ENCODE results near the gene SLC6A8. TPM values are rescaled to one million over a fixed set of nuclear protein-coding genes. Genes with fewer than 3 reads are reported as not detected.

Gene SLC6A8
- total RNA-seq, 1 donor from 2014 or later = 3.1 TPM

- intact Hi-C loops (cut with micrococcal nuclease) = loop anchor here (1.0 to 5.0 kb wide), 3 partner anchors 21 to 50 kb away; partner anchors contain the start of gene CCNQ
Observed at GRCh38 chrX:153647461-153648357, 40.0 kb upstream of the SLC6A8 start.

GRCh38 chrX:153648358-153649177 is 39.2 kb upstream of the SLC6A8 start:
- intact Hi-C loops (cut with micrococcal nuclease) = loop anchor here (1.0 to 5.0 kb wide), 3 partner anchors 20 to 93 kb away; partner anchors contain the start of gene CCNQ

- intact Hi-C loops (cut with micrococcal nuclease) = loop anchor here (1.0 to 5.0 kb wide), 3 partner anchors 19 to 94 kb away; partner anchors contain the start of gene CCNQ
Observed at GRCh38 chrX:153649178-153649914, 38.4 kb upstream of the SLC6A8 start.

GRCh38 chrX:153649915-153650782 is 37.6 kb upstream of the SLC6A8 start:
- intact Hi-C loops (cut with micrococcal nuclease) = loop anchor here (1.0 to 5.0 kb wide), 3 partner anchors 19 to 95 kb away; partner anchors contain the start of gene CCNQ

GRCh38 chrX:153650959-153651358 is 36.8 kb upstream of the SLC6A8 start:
- intact Hi-C loops (cut with micrococcal nuclease) = no loop called here

GRCh38 chrX:153651540-153652079 is 36.1 kb upstream of the SLC6A8 start:
- intact Hi-C loops (cut with micrococcal nuclease) = no loop called here

GRCh38 chrX:153653556-153653955 is 34.2 kb upstream of the SLC6A8 start:
- intact Hi-C loops (cut with micrococcal nuclease) = no loop called here

GRCh38 chrX:153657161-153657560 is 30.6 kb upstream of the SLC6A8 start:
- intact Hi-C loops (cut with micrococcal nuclease) = no loop called here

- intact Hi-C loops (cut with micrococcal nuclease) = no loop called here
Observed at GRCh38 chrX:153659268-153659667, 28.5 kb upstream of the SLC6A8 start.

GRCh38 chrX:153662266-153662665 is 25.5 kb upstream of the SLC6A8 start:
- intact Hi-C loops (cut with micrococcal nuclease) = loop anchor here (2.0 to 10.0 kb wide), 2 partner anchors 63 to 187 kb away; partner anchors contain the start of genes CCNQ and HAUS7

GRCh38 chrX:153665726-153666306 is 21.9 kb upstream of the SLC6A8 start:
- intact Hi-C loops (cut with micrococcal nuclease) = loop anchor here (10.0 kb wide), 1 partner anchor 191 kb away; the partner anchor contains the start of gene HAUS7

GRCh38 chrX:153667281-153667955 is 20.3 kb upstream of the SLC6A8 start:
- intact Hi-C loops (cut with micrococcal nuclease) = loop anchor here (10.0 kb wide), 1 partner anchor 193 kb away; the partner anchor contains the start of gene HAUS7

- intact Hi-C loops (cut with micrococcal nuclease) = loop anchor here (1.0 to 10.0 kb wide), 8 partner anchors 19 to 727 kb away; partner anchors contain the start of gene HAUS7
Observed at GRCh38 chrX:153667956-153668396, 19.8 kb upstream of the SLC6A8 start.

GRCh38 chrX:153668423-153669173 is 19.1 kb upstream of the SLC6A8 start:
- intact Hi-C loops (cut with micrococcal nuclease) = loop anchor here (1.0 to 10.0 kb wide), 9 partner anchors 20 to 728 kb away; partner anchors contain the start of gene HAUS7

GRCh38 chrX:153669174-153669890 is 18.4 kb upstream of the SLC6A8 start:
- intact Hi-C loops (cut with micrococcal nuclease) = loop anchor here (1.0 to 10.0 kb wide), 5 partner anchors 21 to 729 kb away; partner anchors contain the start of gene HAUS7

GRCh38 chrX:153669901-153670731 is 17.6 kb upstream of the SLC6A8 start:
- intact Hi-C loops (cut with micrococcal nuclease) = loop anchor here (1.0 to 10.0 kb wide), 5 partner anchors 21 to 729 kb away; partner anchors contain the start of gene HAUS7

Data from T-helper 1 cell treated with Interleukin-12 subunit alpha and Interleukin-12 subunit beta and Interleukin-4 antibody, amounts not matched to agents 30 ng/mL and 1 ng/mL, for 36 hours (primary cell).